HCT116 (cell line): ENCODE data around the gene MRPS23.

Source experiments
- CBX3 ChIP-seq: IDR thresholded peaks from 2 replicates; pipeline ENCODE4 v1.6.1; 2012; ENCODE audit warnings: low read depth
- CEBPB ChIP-seq: IDR thresholded peaks from 2 replicates; pipeline ENCODE4 v1.6.1; 2012; ENCODE audit warnings: low read depth
- CTCF ChIP-seq, 3 experiments: fragments of 200-600 bp in 1 of 3; sonication (generic) in 1 of 3; IDR thresholded peaks in 2 of 3; conservative IDR thresholded peaks in 1 of 3; 2 replicates each; pipeline ENCODE4 v1.5.1; 2012 to 2017; ENCODE audit warnings: low read depth in 2 of 3, low read length in 2 of 3, antibody characterized with exemption in 1 of 3, borderline replicate concordance in 1 of 3, control low read depth in 1 of 3, mild to moderate bottlenecking in 1 of 3, mixed read lengths in 1 of 3, mixed run types in 1 of 3, moderate library complexity in 1 of 3; ENCODE audit not compliant: insufficient read depth in 1 of 3
- EZH2 ChIP-seq: fragments of 200-600 bp; sonication (generic); IDR thresholded peaks from 2 replicates; pipeline ENCODE4 v1.6.1; 2017; ENCODE audit warnings: antibody characterized with exemption, mixed run types
- FOSL1 ChIP-seq: IDR thresholded peaks from 2 replicates; pipeline ENCODE4 v1.6.1; 2012; ENCODE audit warnings: low read depth
- JUND ChIP-seq: IDR thresholded peaks from 2 replicates; pipeline ENCODE4 v1.6.1; 2012
- POLR2A ChIP-seq: IDR thresholded peaks from 2 replicates; pipeline ENCODE4 v1.7.0; 2011; ENCODE audit warnings: borderline replicate concordance; ENCODE audit not compliant: insufficient read depth, insufficient read length; ENCODE audit errors: extremely low read depth
- POLR2AphosphoS5 ChIP-seq: IDR thresholded peaks from 2 replicates; pipeline ENCODE4 v1.6.1; 2011; ENCODE audit warnings: mild to moderate bottlenecking, low read depth, low read length, moderate library complexity
- RAD21 ChIP-seq: IDR thresholded peaks from 2 replicates; pipeline ENCODE4 v1.6.1; 2012; ENCODE audit warnings: low read depth, mild to moderate bottlenecking
- SP1 ChIP-seq: IDR thresholded peaks from 2 replicates; pipeline ENCODE4 v1.6.1; 2012; ENCODE audit warnings: low read depth
- SRF ChIP-seq: IDR thresholded peaks from 2 replicates; pipeline ENCODE4 v1.6.1; 2012; ENCODE audit warnings: low read depth
- TCF7L2 ChIP-seq: IDR thresholded peaks from 2 replicates; pipeline ENCODE4 v1.7.0; 2011; ENCODE audit warnings: borderline replicate concordance, inconsistent platforms; ENCODE audit not compliant: insufficient read depth, insufficient read length; ENCODE audit errors: extremely low read depth
- ZFX ChIP-seq: fragments of 450-650 bp; IDR thresholded peaks from 2 replicates; pipeline ENCODE4 v1.6.1; 2017

GRCh38 chr17:57871155-57871554 is 21.3 kb upstream of the MRPS23 start:
- no peak for TF ChIP-seq CTCF (IDR thresholded peaks at IDR 0.05 in 2 of 3, conservative IDR thresholded peaks at IDR 0.05 in 1 of 3; ENCODE audit: borderline replicate concordance in 1 of 3, insufficient read depth in 1 of 3, low read depth in 2 of 3, low read length in 2 of 3)
- TF ChIP-seq EZH2: no peak
- no peak for TF ChIP-seq POLR2A
- no peak for TF ChIP-seq CBX3
- no peak for TF ChIP-seq SRF
- no peak for TF ChIP-seq ZFX
- no peak for TF ChIP-seq RAD21
- no peak for TF ChIP-seq SP1
- no peak for TF ChIP-seq JUND
- TF ChIP-seq FOSL1: no peak
- no peak for TF ChIP-seq TCF7L2
- no peak for TF ChIP-seq CEBPB
- no peak for TF ChIP-seq POLR2AphosphoS5
